GM23248 (cell line): ENCODE results near the gene MAB21L3. TPM values are rescaled to one million over a fixed set of nuclear protein-coding genes. Genes with fewer than 3 reads are reported as not detected.

Experiments
- DNase-seq: peaks from one replicate; pipeline ENCODE4 v3.0.0-alpha.2; 2015
- H2AFZ ChIP-seq: fragments of 200-600 bp; sonication (generic); 2 replicates; pipeline ENCODE4 v1.6.1; 2016; ENCODE audit warnings: antibody characterized with exemption
- H3F3A ChIP-seq: fragments of 200-600 bp; sonication (generic); 2 replicates; pipeline ENCODE4 v1.6.1; 2016; ENCODE audit warnings: mild to moderate bottlenecking, antibody characterized with exemption, mixed run types; ENCODE audit not compliant: insufficient read depth
- H3K27ac ChIP-seq: fragments of 200-600 bp; sonication (generic); 2 replicates; pipeline ENCODE4 v1.5.1; 2016; ENCODE audit warnings: mild to moderate bottlenecking
- H3K27me3 ChIP-seq: fragments of 200-600 bp; sonication (generic); replicated peaks from 2 replicates; pipeline ENCODE4 v1.6.1; 2016; ENCODE audit warnings: mild to moderate bottlenecking; ENCODE audit not compliant: insufficient read depth
- H3K36me3 ChIP-seq: fragments of 200-600 bp; sonication (generic); 2 replicates; pipeline ENCODE4 v1.6.1; 2016; ENCODE audit warnings: low read depth, mild to moderate bottlenecking
- H3K4me1 ChIP-seq: fragments of 200-600 bp; sonication (generic); 2 replicates; pipeline ENCODE4 v1.6.1; 2016; ENCODE audit warnings: mild to moderate bottlenecking; ENCODE audit not compliant: insufficient read depth
- H3K4me2 ChIP-seq: fragments of 200-600 bp; sonication (generic); one replicate; pipeline ENCODE4 v1.6.1; 2016; ENCODE audit warnings: mild to moderate bottlenecking; ENCODE audit not compliant: unreplicated experiment
- H3K4me3 ChIP-seq: fragments of 200-600 bp; sonication (generic); 2 replicates; pipeline ENCODE4 v1.5.1; 2016; ENCODE audit warnings: mild to moderate bottlenecking
- H3K79me2 ChIP-seq: fragments of 200-600 bp; sonication (generic); 2 replicates; pipeline ENCODE4 v1.6.1; 2016; ENCODE audit warnings: mild to moderate bottlenecking; ENCODE audit not compliant: insufficient read depth
- H3K9ac ChIP-seq: fragments of 200-600 bp; sonication (generic); 2 replicates; pipeline ENCODE4 v1.6.1; 2016; ENCODE audit warnings: mild to moderate bottlenecking
- H3K9me2 ChIP-seq: fragments of 200-600 bp; sonication (generic); 2 replicates; pipeline ENCODE4 v1.6.1; 2016; ENCODE audit warnings: mixed run types, mild to moderate bottlenecking, moderate library complexity; ENCODE audit not compliant: insufficient read depth
- H3K9me3 ChIP-seq: fragments of 200-600 bp; sonication (generic); one replicate; pipeline ENCODE4 v1.6.1; 2017; ENCODE audit warnings: low read depth
- H4K20me1 ChIP-seq: fragments of 200-600 bp; sonication (generic); 2 replicates; pipeline ENCODE4 v1.6.0; 2016; ENCODE audit not compliant: insufficient read depth
- EZH2 ChIP-seq: fragments of 200-600 bp; sonication (generic); IDR thresholded peaks from 2 replicates; pipeline ENCODE4 v1.6.1; 2018; ENCODE audit warnings: antibody characterized with exemption, mild to moderate bottlenecking; ENCODE audit not compliant: insufficient read depth, poor library complexity, severe bottlenecking
- EZH2phosphoT487 ChIP-seq: fragments of 200-600 bp; sonication (generic); IDR thresholded peaks from 2 replicates; pipeline ENCODE4 v1.6.1; 2018; ENCODE audit warnings: antibody characterized with exemption, moderate library complexity, mild to moderate bottlenecking, low read depth; ENCODE audit not compliant: insufficient read depth
- WGBS, 2 experiments: methylation state at CpG; one replicate each; pipeline ENCODE4 v1.1.6; 2015 to 2017; ENCODE audit warnings: low lambda C conversion rate in 2 of 2, low coverage in 1 of 2; ENCODE audit errors: missing lambda C conversion rate in 2 of 2; 5-methylcytosine and 5-hydroxymethylcytosine counted together
- in situ Hi-C: fragments of 300-500 bp; cut with MboI; formaldehyde crosslinking; loops from 2 replicates; pipeline ENCODE4 v1.15.0; 2020
- polyA plus RNA-seq: library from polyadenylated mRNA; unstranded; fragments of >200 nt; fragmentation: Nextera tagmentation; extraction: Ambion mirVana; gene quantifications from 2 replicates; pipeline ENCODE4 v1.2.1, GENCODE V29; 2016
- total RNA-seq: library from RNA; depleted of rRNA; stranded (reverse); fragments of >200 nt; shearing (Covaris generic); gene quantifications from 2 replicates; pipeline ENCODE4 v1.2.3, GENCODE V29; 2014

Gene MAB21L3
- total and polyA plus RNA-seq, 2 experiments from 2014 or later, result 0.08 to 2.7 TPM

- in situ Hi-C loops, result no loop called here
- WGBS, 2 experiments, result 83 to 95% methylated on average over 4 of the region's 4 CpGs
- TF ChIP-seq EZH2phosphoT487 (no peak), EZH2 (no peak)
Measured at GRCh38 chr1:116107371-116107770, 3.8 kb upstream of the MAB21L3 start.

GRCh38 chr1:116111524-116112021 is 374 bp downstream of the MAB21L3 start:
- no peak overlapping the region for H3K4me2 ChIP-seq
- H2AFZ ChIP-seq, result no peak overlapping the region
- no peaks in the 10 kb centered on the region for H3K27me3 ChIP-seq
- in situ Hi-C loops, result no loop called here
- H3K36me3 ChIP-seq, result no peaks in the 10 kb centered on the region
- H3K9me2 ChIP-seq, result no peaks in the 10 kb centered on the region
- H3K9me3 ChIP-seq, result no peaks in the 10 kb centered on the region
- H3K27ac ChIP-seq, result no peak overlapping the region
- no peak overlapping the region for H3K4me3 ChIP-seq
- TF ChIP-seq EZH2phosphoT487 (no peak), EZH2 (no peak)
- 61 to 65% methylated on average over 11 of the region's 11 CpGs for WGBS, 2 experiments
- H4K20me1 ChIP-seq, result no peaks in the 10 kb centered on the region
- H3F3A ChIP-seq, result peaks cover 18% of the 10 kb centered on the region
- no peaks in the 10 kb centered on the region for H3K79me2 ChIP-seq
- H3K4me1 ChIP-seq, result peaks cover 16% of the 10 kb centered on the region
- no peak for DNase-seq
- no peak overlapping the region for H3K9ac ChIP-seq

More at GRCh38 chr1:116107371-116107770, 3.8 kb upstream of the MAB21L3 start:
- no peaks in the 10 kb centered on the region for H3K79me2 ChIP-seq
- H3K4me2 ChIP-seq, result no peak overlapping the region
- H3K4me3 ChIP-seq, result no peak overlapping the region
- no peak overlapping the region for H3K9ac ChIP-seq
- no peak overlapping the region for H2AFZ ChIP-seq
- H3K4me1 ChIP-seq, result no peaks in the 10 kb centered on the region
- H3K9me2 ChIP-seq, result no peaks in the 10 kb centered on the region
- no peaks in the 10 kb centered on the region for H3K27me3 ChIP-seq
- DNase-seq, result no peak
- no peaks in the 10 kb centered on the region for H3K9me3 ChIP-seq
- H3K36me3 ChIP-seq, result no peaks in the 10 kb centered on the region
- no peaks in the 10 kb centered on the region for H3F3A ChIP-seq
- H3K27ac ChIP-seq, result no peak overlapping the region
- no peaks in the 10 kb centered on the region for H4K20me1 ChIP-seq

- in situ Hi-C loops, result no loop called here
- no peaks in the 10 kb centered on the region for H3K9me2 ChIP-seq
- no peak overlapping the region for H2AFZ ChIP-seq
- no peaks in the 10 kb centered on the region for H4K20me1 ChIP-seq
- H3K27ac ChIP-seq, result no peak overlapping the region
- H3K9ac ChIP-seq, result no peak overlapping the region
- no peak for DNase-seq
- no peaks in the 10 kb centered on the region for H3K36me3 ChIP-seq
- no peak overlapping the region for H3K4me3 ChIP-seq
- WGBS, 2 experiments, result 87 to 90% methylated on average over 4 of the region's 4 CpGs
- peaks cover 16% of the 10 kb centered on the region for H3K4me1 ChIP-seq
- no peaks in the 10 kb centered on the region for H3K9me3 ChIP-seq
- no peaks in the 10 kb centered on the region for H3K27me3 ChIP-seq
- H3K4me2 ChIP-seq, result no peak overlapping the region
- TF ChIP-seq EZH2 (no peak), EZH2phosphoT487 (no peak)
- H3K79me2 ChIP-seq, result no peaks in the 10 kb centered on the region
- peaks cover 18% of the 10 kb centered on the region for H3F3A ChIP-seq
Measured at GRCh38 chr1:116112388-116113140, 1.4 kb downstream of the MAB21L3 start.

- Histone ChIP-seq H3K4me3 (no peak overlapping the region), H3K4me2 (no peak overlapping the region), H3F3A (peaks cover 18% of the 10 kb centered on the region), H3K79me2 (no peaks in the 10 kb centered on the region), H4K20me1 (no peaks in the 10 kb centered on the region), H3K27me3 (no peaks in the 10 kb centered on the region), H3K27ac (no peak overlapping the region), H3K4me1 (peaks cover 16% of the 10 kb centered on the region), H3K9me3 (no peaks in the 10 kb centered on the region), H2AFZ (no peak overlapping the region), H3K36me3 (no peaks in the 10 kb centered on the region), H3K9me2 (no peaks in the 10 kb centered on the region), H3K9ac (no peak overlapping the region)
- DNase-seq, result no peak
- WGBS, 2 experiments, result 75 to 76% methylated on average over 7 of the region's 7 CpGs
- no peak for TF ChIP-seq EZH2phosphoT487
- TF ChIP-seq EZH2, result no peak
- in situ Hi-C loops, result no loop called here
Measured at GRCh38 chr1:116113615-116114014, 2.4 kb downstream of the MAB21L3 start.
